GM19193 (cell line): ENCODE results near the gene MID1.

Source experiments
- POLR2A ChIP-seq: IDR thresholded peaks from 4 replicates; pipeline ENCODE4 v1.6.1; 2011; ENCODE audit not compliant: insufficient read depth, insufficient read length; ENCODE audit errors: extremely low read depth

Gene MID1

GRCh38 chrX:10423716-10424115, 196.7 kb downstream of the MID1 start:
- no peak for TF ChIP-seq POLR2A

GRCh38 chrX:10420134-10420533, 200.3 kb downstream of the MID1 start:
- TF ChIP-seq POLR2A, result no peak

- TF ChIP-seq POLR2A, result no peak
Measured at GRCh38 chrX:10416424-10416823, 204.0 kb downstream of the MID1 start.

GRCh38 chrX:10415306-10416001, 204.9 kb downstream of the MID1 start:
- no peak for TF ChIP-seq POLR2A

GRCh38 chrX:10414862-10415261, 205.5 kb downstream of the MID1 start:
- TF ChIP-seq POLR2A, result no peak

GRCh38 chrX:10414156-10414824, 206.1 kb downstream of the MID1 start:
- TF ChIP-seq POLR2A, result no peak

- TF ChIP-seq POLR2A, result no peak
Measured at GRCh38 chrX:10404436-10404835, 215.9 kb downstream of the MID1 start.

GRCh38 chrX:10401239-10401638, 219.1 kb downstream of the MID1 start:
- no peak for TF ChIP-seq POLR2A

GRCh38 chrX:10399043-10399741, 221.2 kb downstream of the MID1 start:
- no peak for TF ChIP-seq POLR2A

- TF ChIP-seq POLR2A, result no peak
Measured at GRCh38 chrX:10398215-10398614, 222.2 kb downstream of the MID1 start.

GRCh38 chrX:10397349-10397748, 223.0 kb downstream of the MID1 start:
- TF ChIP-seq POLR2A, result no peak

- no peak for TF ChIP-seq POLR2A
Measured at GRCh38 chrX:10395643-10396042, 224.7 kb downstream of the MID1 start.
